Activated T-helper 2 cell treated with anti-CD3 and anti-CD28 coated beads, Interferon-gamma antibody, Interleukin-2, Interleukin-4, amounts not matched to agents 10 μg/mL and 5 μg/mL and 100 μg/mL, durations not matched to agents 14 hours and 24 hours and 36 hours (primary cell): ENCODE data around the gene CDYL2. TPM values are rescaled to one million over a fixed set of nuclear protein-coding genes. Genes with fewer than 3 reads are reported as not detected.

ENCODE experiments used
- DNase-seq: peaks from one replicate; pipeline ENCODE4 v3.0.0; 2021; ENCODE audit warnings: low spot score
- H3K27ac Mint-ChIP-seq: one replicate; pipeline ENCODE4 v1.8.0; 2021; ENCODE audit warnings: mixed read lengths
- H3K27me3 Mint-ChIP-seq: one replicate; pipeline ENCODE4 v1.8.0; 2021; ENCODE audit warnings: low read depth, mixed read lengths
- H3K36me3 Mint-ChIP-seq: one replicate; pipeline ENCODE4 v1.8.0; 2021; ENCODE audit warnings: low read depth, mixed read lengths
- H3K4me1 Mint-ChIP-seq: one replicate; pipeline ENCODE4 v1.8.0; 2021; ENCODE audit warnings: low read depth, mixed read lengths
- H3K4me3 Mint-ChIP-seq: one replicate; pipeline ENCODE4 v1.8.0; 2021; ENCODE audit warnings: low read depth, mild to moderate bottlenecking, moderate library complexity, mixed read lengths
- H3K9me3 Mint-ChIP-seq: one replicate; pipeline ENCODE4 v1.8.0; 2021; ENCODE audit warnings: mixed read lengths
- intact Hi-C: fragments of 100-400 bp; cut with micrococcal nuclease; formaldehyde crosslinking; loops from one replicate; pipeline ENCODE4 v1.15.1; 2023
- total RNA-seq: library from RNA; stranded (reverse); gene quantifications from 2 replicates; pipeline ENCODE4 v1.2.3, GENCODE V29; 2022

CDYL2 gene
- total RNA-seq, 1 donor from 2014 or later: 26.2 TPM

GRCh38 chr16:80618862-80619648 is 185.3 kb downstream of the CDYL2 start:
- Mint-ChIP-seq H3K4me3 (no peak overlapping the region), H3K27me3 (no peaks in the 10 kb centered on the region), H3K36me3 (peaks cover 36% of the 10 kb centered on the region), H3K4me1 (peaks cover 2% of the 10 kb centered on the region), H3K9me3 (no peaks in the 10 kb centered on the region), H3K27ac (no peak overlapping the region)
- no peak for DNase-seq
- intact Hi-C loops: no loop called here

GRCh38 chr16:80616362-80616761 is 188.0 kb downstream of the CDYL2 start:
- Mint-ChIP-seq H3K27me3 (no peaks in the 10 kb centered on the region), H3K9me3 (no peaks in the 10 kb centered on the region)
- intact Hi-C loops: no loop called here

DNA sequence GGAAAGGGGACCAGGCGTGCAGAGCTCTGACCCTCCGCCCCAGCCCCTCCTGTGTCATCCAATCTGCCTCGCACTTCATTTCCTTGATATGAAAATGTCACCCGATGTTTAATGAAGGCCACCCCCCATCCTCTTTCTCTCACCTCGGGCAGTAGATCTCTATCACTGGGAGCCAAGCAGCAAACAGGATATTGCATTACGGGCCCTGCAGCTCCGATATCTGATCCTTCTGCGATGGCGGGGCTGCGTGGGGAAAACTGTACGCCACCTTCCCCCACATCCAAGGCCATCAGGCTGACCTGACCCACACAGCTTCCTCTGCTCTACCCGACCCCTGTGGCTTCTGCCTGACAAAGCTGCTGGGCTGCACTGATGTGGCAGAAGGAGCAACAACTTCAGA is 188.7 kb downstream of the CDYL2 start:
- intact Hi-C loops: no loop called here
- DNase-seq: no peak
- Mint-ChIP-seq H3K27me3 (no peaks in the 10 kb centered on the region), H3K4me3 (no peak overlapping the region), H3K4me1 (peaks cover 2% of the 10 kb centered on the region), H3K36me3 (peaks cover 50% of the 10 kb centered on the region), H3K9me3 (no peaks in the 10 kb centered on the region), H3K27ac (no peak overlapping the region)

More at GRCh38 chr16:80616362-80616761, 188.0 kb downstream of the CDYL2 start:
- no peak overlapping the region for H3K27ac Mint-ChIP-seq
- H3K4me1 Mint-ChIP-seq: peaks cover 2% of the 10 kb centered on the region
- H3K36me3 Mint-ChIP-seq: peaks cover 46% of the 10 kb centered on the region
- DNase-seq: no peak
- H3K4me3 Mint-ChIP-seq: no peak overlapping the region

- peaks cover 48% of the 10 kb centered on the region for H3K36me3 Mint-ChIP-seq
- no peak overlapping the region for H3K4me3 Mint-ChIP-seq
- intact Hi-C loops: no loop called here
- no peak for DNase-seq
- no peaks in the 10 kb centered on the region for H3K9me3 Mint-ChIP-seq
- H3K27ac Mint-ChIP-seq: no peak overlapping the region
- H3K4me1 Mint-ChIP-seq: peaks cover 2% of the 10 kb centered on the region
- H3K27me3 Mint-ChIP-seq: no peaks in the 10 kb centered on the region
These were observed 189.3 kb downstream of the CDYL2 start for GRCh38 chr16:80614908-80615671.

DNA sequence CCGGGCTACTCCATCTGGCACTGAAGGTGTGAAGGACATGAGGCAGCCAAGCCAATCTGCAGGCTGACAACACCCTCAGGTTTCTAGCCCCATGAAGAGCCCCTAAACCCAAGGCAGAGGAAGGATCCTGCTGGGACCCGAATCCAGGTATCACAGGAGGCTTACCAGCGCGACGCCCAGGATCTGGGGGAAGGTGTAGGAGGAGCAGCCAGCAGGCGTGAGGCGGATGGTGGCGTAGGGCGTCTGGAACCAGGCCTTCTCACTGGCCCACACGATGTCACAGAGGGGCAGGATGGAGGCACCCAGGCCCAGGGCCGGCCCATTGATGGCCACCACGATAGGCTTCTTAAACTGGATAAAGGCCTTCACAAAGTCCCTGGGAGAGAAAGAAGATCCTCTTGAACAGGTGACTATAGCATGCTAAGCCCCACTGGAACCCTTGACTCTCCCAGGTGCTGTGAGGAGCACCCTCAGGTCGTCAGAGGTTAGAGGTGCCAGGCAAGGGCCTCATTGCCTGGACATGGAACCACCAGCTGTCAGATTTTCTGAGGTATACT is 191.9 kb downstream of the CDYL2 start:
- H3K36me3 Mint-ChIP-seq: peaks cover 51% of the 10 kb centered on the region
- H3K9me3 Mint-ChIP-seq: no peaks in the 10 kb centered on the region
- H3K4me1 Mint-ChIP-seq: peaks cover 4% of the 10 kb centered on the region
- H3K4me3 Mint-ChIP-seq: no peak overlapping the region
- H3K27ac Mint-ChIP-seq: no peak overlapping the region
- DNase-seq: no peak
- intact Hi-C loops: no loop called here
- H3K27me3 Mint-ChIP-seq: no peaks in the 10 kb centered on the region

GRCh38 chr16:80611930-80612327 is 192.5 kb downstream of the CDYL2 start:
- Mint-ChIP-seq H3K27ac (no peak overlapping the region), H3K4me1 (peaks cover 4% of the 10 kb centered on the region)

DNA sequence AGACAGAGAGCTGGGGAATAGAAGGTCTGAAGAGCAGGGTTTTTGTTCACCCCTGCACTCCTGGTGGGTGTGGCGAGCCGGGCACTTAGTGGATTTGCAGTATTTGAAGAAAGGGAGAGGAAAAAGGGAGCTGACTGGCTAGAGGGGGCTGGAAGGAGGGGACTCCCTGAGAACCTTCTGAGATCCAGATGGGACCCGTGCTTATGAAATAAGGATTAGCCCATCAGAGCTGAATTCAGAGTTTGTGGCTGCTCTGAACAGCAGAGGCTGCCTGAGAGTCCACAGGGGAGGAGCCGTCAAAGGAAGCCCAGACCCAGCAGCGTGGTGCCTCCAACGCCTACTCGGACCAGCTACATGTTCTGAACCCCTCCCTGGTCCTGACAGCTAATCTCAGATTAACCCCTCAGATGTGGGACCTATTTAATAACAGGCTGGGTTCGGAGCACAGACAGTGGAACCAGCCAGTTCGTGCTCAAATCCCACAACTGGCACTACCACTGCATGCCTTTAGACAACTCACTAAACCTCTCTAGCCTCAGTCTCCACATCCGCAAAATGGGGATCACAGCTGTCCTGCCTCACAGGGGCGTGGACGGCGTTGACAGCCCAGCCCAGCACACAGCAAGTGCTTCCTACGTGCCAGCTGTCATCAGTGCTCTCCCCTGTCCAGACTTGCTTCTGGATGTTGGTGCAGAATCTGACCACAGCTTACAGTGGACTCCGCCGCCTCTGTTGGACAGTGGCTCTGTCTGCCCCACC is 193.0 kb downstream of the CDYL2 start:
- H3K36me3 Mint-ChIP-seq: peaks cover 56% of the 10 kb centered on the region
- intact Hi-C loops: no loop called here
- no peak overlapping the region for H3K4me3 Mint-ChIP-seq
- H3K27me3 Mint-ChIP-seq: no peaks in the 10 kb centered on the region
- H3K27ac Mint-ChIP-seq: no peak overlapping the region
- H3K9me3 Mint-ChIP-seq: peaks cover 7% of the 10 kb centered on the region
- DNase-seq: no peak
- H3K4me1 Mint-ChIP-seq: peaks cover 9% of the 10 kb centered on the region

More at GRCh38 chr16:80611930-80612327, 192.5 kb downstream of the CDYL2 start:
- intact Hi-C loops: no loop called here
- Mint-ChIP-seq H3K27me3 (no peaks in the 10 kb centered on the region), H3K9me3 (peaks cover under 1% of the 10 kb centered on the region), H3K4me3 (no peak overlapping the region), H3K36me3 (peaks cover 56% of the 10 kb centered on the region)
- DNase-seq: no peak

GRCh38 chr16:80610481-80611156 is 193.8 kb downstream of the CDYL2 start:
- H3K36me3 Mint-ChIP-seq: peaks cover 54% of the 10 kb centered on the region
- intact Hi-C loops: no loop called here

DNA sequence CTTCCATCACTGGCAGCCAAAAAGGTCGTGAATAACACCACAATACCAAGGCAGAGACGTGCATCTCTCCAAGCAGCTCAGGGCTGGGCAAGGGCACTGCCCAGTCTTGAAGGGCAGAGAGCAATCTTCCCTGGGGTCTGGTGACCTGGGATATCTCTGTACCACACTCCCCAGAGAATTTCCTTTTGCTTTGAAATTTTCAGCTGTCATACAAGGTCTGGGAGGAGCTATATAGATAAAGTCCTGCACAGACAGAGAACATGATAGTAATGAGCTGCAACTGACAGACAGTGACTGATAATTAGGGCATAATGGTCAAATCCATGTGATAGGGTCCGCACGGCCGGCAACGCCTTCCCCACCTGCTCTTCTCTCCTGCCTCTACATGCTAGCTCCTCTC is 195.5 kb downstream of the CDYL2 start:
- intact Hi-C loops: no loop called here
- Mint-ChIP-seq H3K36me3 (peaks cover 49% of the 10 kb centered on the region), H3K27me3 (no peaks in the 10 kb centered on the region), H3K9me3 (peaks cover 10% of the 10 kb centered on the region), H3K27ac (no peak overlapping the region), H3K4me3 (no peak overlapping the region), H3K4me1 (peaks cover 10% of the 10 kb centered on the region)
- DNase-seq: no peak

More at GRCh38 chr16:80610481-80611156, 193.8 kb downstream of the CDYL2 start:
- Mint-ChIP-seq H3K27ac (no peak overlapping the region), H3K27me3 (no peaks in the 10 kb centered on the region), H3K9me3 (peaks cover 10% of the 10 kb centered on the region), H3K4me1 (peaks cover 12% of the 10 kb centered on the region), H3K4me3 (no peak overlapping the region)
- DNase-seq: no peak

DNA sequence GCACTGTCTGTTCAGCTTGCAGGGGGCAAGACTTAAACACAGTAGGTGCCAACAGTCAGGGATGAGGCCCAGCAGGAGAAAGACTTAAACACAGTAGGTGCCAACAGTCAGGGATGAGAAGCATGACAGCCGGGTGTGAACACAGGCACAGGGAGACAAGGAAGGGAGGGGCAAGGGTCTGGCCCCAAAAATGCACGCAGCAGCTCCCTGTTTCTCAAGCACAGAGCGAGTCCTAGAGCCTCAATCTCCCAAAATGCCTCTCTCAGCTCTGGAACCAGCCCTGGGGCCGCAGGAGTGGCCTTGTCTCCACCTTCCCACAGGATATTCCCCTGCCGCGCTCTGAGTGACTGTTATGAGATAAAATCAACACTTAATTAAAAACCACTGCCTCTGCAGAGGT is 197.2 kb downstream of the CDYL2 start:
- no peak for DNase-seq

GRCh38 chr16:80606221-80606766 is 198.1 kb downstream of the CDYL2 start:
- Mint-ChIP-seq H3K27ac (no peak overlapping the region), H3K36me3 (peaks cover 44% of the 10 kb centered on the region), H3K4me3 (no peak overlapping the region), H3K4me1 (peaks cover 22% of the 10 kb centered on the region), H3K27me3 (no peaks in the 10 kb centered on the region), H3K9me3 (peaks cover 10% of the 10 kb centered on the region)
- intact Hi-C loops: no loop called here
- DNase-seq: no peak

More for the DNA sequence above, 197.2 kb downstream of the CDYL2 start:
- intact Hi-C loops: no loop called here
- Mint-ChIP-seq H3K27ac (no peak overlapping the region), H3K4me1 (peaks cover 13% of the 10 kb centered on the region), H3K4me3 (no peak overlapping the region), H3K9me3 (peaks cover 10% of the 10 kb centered on the region), H3K27me3 (no peaks in the 10 kb centered on the region), H3K36me3 (peaks cover 49% of the 10 kb centered on the region)
